WTC11 (cell line): ENCODE data around the gene MYOM3. TPM values are rescaled to one million over a fixed set of nuclear protein-coding genes. Genes with fewer than 3 reads are reported as not detected.

Experiments
- ATAC-seq: fragments of 200-7000 bp; cut with Tn5 transposase; 2 replicates; pipeline ENCODE4 v1.10.0; 2021; ENCODE audit warnings: mild to moderate bottlenecking, moderate library complexity
- CTCF ChIA-PET: fragments of 300-600 bp; sonication (Branson Sonifier 250); formaldehyde crosslinking; loops from one replicate; lab custom pipeline; 2021; ENCODE audit warnings: antibody characterized with exemption; lab: Charles Lee
- POLR2A ChIA-PET: fragments of 350-600 bp; sonication (Branson Sonifier 250); formaldehyde crosslinking; loops from one replicate; lab custom pipeline; 2021; ENCODE audit warnings: antibody characterized with exemption; lab: Charles Lee
- DNase-seq: peaks from one replicate; pipeline ENCODE4 v3.0.0; 2021; ENCODE audit warnings: low spot score
- H3K27ac Mint-ChIP-seq: 2 replicates; pipeline ENCODE4 v1.8.0; 2021; ENCODE audit warnings: mixed read lengths
- H3K27me3 Mint-ChIP-seq: 2 replicates; pipeline ENCODE4 v1.8.0; 2021; ENCODE audit warnings: low read depth, mild to moderate bottlenecking, moderate library complexity, mixed read lengths
- H3K36me3 Mint-ChIP-seq: 2 replicates; pipeline ENCODE4 v1.8.0; 2021; ENCODE audit warnings: mixed read lengths
- H3K4me1 Mint-ChIP-seq: 2 replicates; pipeline ENCODE4 v1.8.0; 2022; ENCODE audit warnings: mixed read lengths
- H3K4me3 Mint-ChIP-seq: 2 replicates; pipeline ENCODE4 v1.8.0; 2021; ENCODE audit warnings: mild to moderate bottlenecking, moderate library complexity, mixed read lengths
- H3K9me3 Mint-ChIP-seq: 2 replicates; pipeline ENCODE4 v1.8.0; 2021; ENCODE audit warnings: mixed read lengths
- ATF1 ChIP-seq: sonication (generic); formaldehyde crosslinking; IDR thresholded peaks from 2 replicates; pipeline ENCODE4 v1.8.1; 2023; ENCODE audit warnings: mild to moderate bottlenecking, moderate library complexity, missing genetic modification reagents
- CREB1 ChIP-seq: sonication (generic); formaldehyde crosslinking; IDR thresholded peaks from 2 replicates; pipeline ENCODE4 v1.8.0; 2023; ENCODE audit warnings: mild to moderate bottlenecking, missing genetic modification reagents
- ELF4 ChIP-seq: sonication (generic); formaldehyde crosslinking; IDR thresholded peaks from 2 replicates; pipeline ENCODE4 v1.8.1; 2022; ENCODE audit warnings: low read depth, mild to moderate bottlenecking, moderate library complexity, missing genetic modification reagents
- ESRRA ChIP-seq: sonication (generic); formaldehyde crosslinking; IDR thresholded peaks from 2 replicates; pipeline ENCODE4 v1.8.1; 2022; ENCODE audit warnings: mild to moderate bottlenecking, missing genetic modification reagents, borderline replicate concordance
- ETV6 ChIP-seq: sonication (generic); formaldehyde crosslinking; IDR thresholded peaks from 2 replicates; pipeline ENCODE4 v1.8.1; 2022; ENCODE audit warnings: mild to moderate bottlenecking, missing genetic modification reagents
- FOXJ3 ChIP-seq: sonication (generic); formaldehyde crosslinking; IDR thresholded peaks from 2 replicates; pipeline ENCODE4 v1.9.0; 2021; ENCODE audit warnings: missing genetic modification reagents, mild to moderate bottlenecking, borderline replicate concordance
- KAT7 ChIP-seq: sonication (generic); formaldehyde crosslinking; IDR thresholded peaks from 2 replicates; pipeline ENCODE4 v1.8.1; 2023; ENCODE audit warnings: missing genetic modification reagents, mild to moderate bottlenecking, borderline replicate concordance
- NFATC4 ChIP-seq: fragments of 250-450 bp; sonication (Bioruptor Pico); IDR thresholded peaks from 2 replicates; pipeline ENCODE4 v1.9.0; 2021; ENCODE audit warnings: mild to moderate bottlenecking
- NFE2L1 ChIP-seq: sonication (generic); formaldehyde crosslinking; IDR thresholded peaks from 2 replicates; pipeline ENCODE4 v1.8.1; 2023; ENCODE audit warnings: missing genetic modification reagents
- NFYB ChIP-seq: sonication (generic); formaldehyde crosslinking; conservative IDR thresholded peaks from 2 replicates; pipeline ENCODE4 v1.8.0; 2022; ENCODE audit warnings: low read depth, missing genetic modification reagents
- TCF7 ChIP-seq: sonication (generic); formaldehyde crosslinking; IDR thresholded peaks from 2 replicates; pipeline ENCODE4 v1.8.0; 2022; ENCODE audit warnings: mild to moderate bottlenecking, low read depth, missing genetic modification reagents, moderate library complexity
- ZNF138 ChIP-seq: sonication (generic); formaldehyde crosslinking; conservative IDR thresholded peaks from 2 replicates; pipeline ENCODE4 v1.8.1; 2022; ENCODE audit warnings: mild to moderate bottlenecking, moderate library complexity, missing genetic modification reagents
- total RNA-seq: library from RNA; stranded (reverse); gene quantifications from 3 replicates; pipeline ENCODE4 v1.2.3, GENCODE V29; 2021
- TF ChIP-seq, protein P1 (sequence below): sonication (generic); formaldehyde crosslinking; IDR thresholded peaks from 2 replicates; pipeline ENCODE4 v1.8.1; 2022; ENCODE audit warnings: mild to moderate bottlenecking, missing genetic modification reagents, moderate library complexity, borderline replicate concordance
- TF ChIP-seq, protein P2 (sequence below): sonication (generic); formaldehyde crosslinking; conservative IDR thresholded peaks from 2 replicates; pipeline ENCODE4 v1.8.1; 2022; ENCODE audit warnings: mild to moderate bottlenecking, missing genetic modification reagents
- TF ChIP-seq, protein P3 (sequence below): sonication (generic); formaldehyde crosslinking; IDR thresholded peaks from 2 replicates; pipeline ENCODE4 v1.8.1; 2023; ENCODE audit warnings: mild to moderate bottlenecking, missing genetic modification reagents, moderate library complexity
- TF ChIP-seq, protein P4 (sequence below): fragments of 250-450 bp; sonication (Bioruptor Pico); IDR thresholded peaks from 2 replicates; pipeline ENCODE4 v2.1.2; 2022; ENCODE audit warnings: mild to moderate bottlenecking, moderate library complexity

MYOM3 gene
- total RNA-seq, 1 experiment from 2014 or later, result 0.13 TPM

DNA sequence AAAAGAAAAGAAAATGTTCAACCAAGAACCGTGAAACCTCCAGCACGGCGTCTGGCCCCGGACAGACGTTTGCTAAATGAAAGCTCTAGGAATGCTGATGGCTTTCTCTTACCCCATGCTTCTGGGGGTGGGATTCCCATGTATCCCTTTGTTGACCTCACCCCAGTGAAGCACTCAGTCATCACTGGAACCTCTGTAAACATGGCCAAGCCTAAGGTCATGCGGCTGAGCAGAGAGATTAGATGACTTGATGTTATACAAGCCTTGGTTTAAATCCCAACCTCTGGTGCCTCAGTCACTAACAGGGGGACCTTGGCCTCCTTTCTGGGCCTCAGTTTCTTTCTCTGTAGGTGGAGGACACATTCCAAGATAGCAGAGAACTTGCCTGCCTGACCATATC is 2.8 kb upstream of the MYOM3 start (continued):
- no peak for TF ChIP-seq NFYB (CRISPR knock-in tag)
- TF ChIP-seq, protein P1, sequence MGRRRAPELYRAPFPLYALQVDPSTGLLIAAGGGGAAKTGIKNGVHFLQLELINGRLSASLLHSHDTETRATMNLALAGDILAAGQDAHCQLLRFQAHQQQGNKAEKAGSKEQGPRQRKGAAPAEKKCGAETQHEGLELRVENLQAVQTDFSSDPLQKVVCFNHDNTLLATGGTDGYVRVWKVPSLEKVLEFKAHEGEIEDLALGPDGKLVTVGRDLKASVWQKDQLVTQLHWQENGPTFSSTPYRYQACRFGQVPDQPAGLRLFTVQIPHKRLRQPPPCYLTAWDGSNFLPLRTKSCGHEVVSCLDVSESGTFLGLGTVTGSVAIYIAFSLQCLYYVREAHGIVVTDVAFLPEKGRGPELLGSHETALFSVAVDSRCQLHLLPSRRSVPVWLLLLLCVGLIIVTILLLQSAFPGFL (CRISPR knock-in tag), result no peak

DNA sequence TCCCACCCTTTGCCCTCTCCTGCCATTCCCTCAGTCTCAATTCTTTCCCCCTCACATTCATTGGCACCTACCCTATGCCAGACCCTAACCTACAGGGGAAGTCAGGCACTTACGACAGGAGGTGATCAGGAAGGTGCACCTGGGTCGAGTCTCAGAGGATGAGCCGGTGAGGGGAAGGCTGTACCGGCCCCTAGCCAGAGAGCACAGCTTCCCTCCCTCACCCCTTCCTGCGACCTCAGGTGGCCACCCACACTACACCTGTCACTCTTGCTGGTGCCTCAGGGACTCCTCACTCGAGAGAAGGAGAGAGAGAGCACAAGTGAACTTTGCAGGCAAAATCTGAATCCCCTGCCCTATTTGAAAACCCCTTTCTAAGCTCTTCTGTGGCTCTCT is 1.7 kb upstream of the MYOM3 start:
- ATAC-seq, result no peak
- no peaks in the 10 kb centered on the region for H3K27me3 Mint-ChIP-seq
- CTCF ChIA-PET, result interaction anchor here (1.1 to 1.5 kb wide), 2 partner anchors 37 to 88 kb away, joined by 4 to 5 read pairs; no protein-coding TSS in a partner anchor

GRCh38 chr1:24111262-24111995 is 506 bp downstream of the MYOM3 start:
- DNase-seq (no peak), ATAC-seq (no peak)
- no peaks in the 10 kb centered on the region for H3K9me3 Mint-ChIP-seq
- no peaks in the 10 kb centered on the region for H3K27me3 Mint-ChIP-seq
- H3K4me1 Mint-ChIP-seq, result peaks cover 32% of the 10 kb centered on the region
- POLR2A ChIA-PET, result interaction anchor here (1.1 kb wide), 1 partner anchor 39 kb away, joined by 6 read pairs; no protein-coding TSS in a partner anchor
- no peak overlapping the region for H3K4me3 Mint-ChIP-seq
- TF ChIP-seq KAT7, result no peak
- TF ChIP-seq, all 79 proteins: peak for 0
- Mint-ChIP-seq H3K36me3 (no peaks in the 10 kb centered on the region), H3K27ac (no peak overlapping the region; the same call in 1 of the 2 replicates)
- CTCF ChIA-PET, result interaction anchor here (0.8 to 4.0 kb wide), 13 partner anchors 8 to 300 kb away, joined by 3 to 31 read pairs (median 4); no protein-coding TSS in a partner anchor

More for the DNA sequence above, 1.7 kb upstream of the MYOM3 start:
- DNase-seq, result no peak
- TF ChIP-seq, protein P2, sequence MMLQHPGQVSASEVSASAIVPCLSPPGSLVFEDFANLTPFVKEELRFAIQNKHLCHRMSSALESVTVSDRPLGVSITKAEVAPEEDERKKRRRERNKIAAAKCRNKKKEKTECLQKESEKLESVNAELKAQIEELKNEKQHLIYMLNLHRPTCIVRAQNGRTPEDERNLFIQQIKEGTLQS (CRISPR knock-in tag), result no peak
- no peak for TF ChIP-seq ZNF138 (CRISPR knock-in tag)
- no peak for TF ChIP-seq ELF4 (CRISPR knock-in tag)
- TF ChIP-seq, protein P3, sequence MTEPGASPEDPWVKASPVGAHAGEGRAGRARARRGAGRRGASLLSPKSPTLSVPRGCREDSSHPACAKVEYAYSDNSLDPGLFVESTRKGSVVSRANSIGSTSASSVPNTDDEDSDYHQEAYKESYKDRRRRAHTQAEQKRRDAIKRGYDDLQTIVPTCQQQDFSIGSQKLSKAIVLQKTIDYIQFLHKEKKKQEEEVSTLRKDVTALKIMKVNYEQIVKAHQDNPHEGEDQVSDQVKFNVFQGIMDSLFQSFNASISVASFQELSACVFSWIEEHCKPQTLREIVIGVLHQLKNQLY (CRISPR knock-in tag), result no peak
- TF ChIP-seq NFATC4 (CRISPR knock-in tag), result no peak
- TF ChIP-seq, protein P4, sequence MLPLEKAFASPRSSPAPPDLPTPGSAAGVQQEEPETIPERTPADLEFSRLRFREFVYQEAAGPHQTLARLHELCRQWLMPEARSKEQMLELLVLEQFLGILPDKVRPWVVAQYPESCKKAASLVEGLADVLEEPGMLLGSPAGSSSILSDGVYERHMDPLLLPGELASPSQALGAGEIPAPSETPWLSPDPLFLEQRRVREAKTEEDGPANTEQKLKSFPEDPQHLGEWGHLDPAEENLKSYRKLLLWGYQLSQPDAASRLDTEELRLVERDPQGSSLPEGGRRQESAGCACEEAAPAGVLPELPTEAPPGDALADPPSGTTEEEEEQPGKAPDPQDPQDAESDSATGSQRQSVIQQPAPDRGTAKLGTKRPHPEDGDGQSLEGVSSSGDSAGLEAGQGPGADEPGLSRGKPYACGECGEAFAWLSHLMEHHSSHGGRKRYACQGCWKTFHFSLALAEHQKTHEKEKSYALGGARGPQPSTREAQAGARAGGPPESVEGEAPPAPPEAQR (CRISPR knock-in tag), result no peak
- TF ChIP-seq TCF7 (CRISPR knock-in tag), result no peak
- no peak for TF ChIP-seq FOXJ3 (CRISPR knock-in tag)
- no peak for TF ChIP-seq CREB1 (CRISPR knock-in tag)
- TF ChIP-seq NFE2L1, result no peak
- TF ChIP-seq ESRRA (CRISPR knock-in tag), result no peak
- Mint-ChIP-seq H3K4me3 (no peak overlapping the region), H3K36me3 (no peaks in the 10 kb centered on the region), H3K9me3 (no peaks in the 10 kb centered on the region), H3K4me1 (peaks cover 29% of the 10 kb centered on the region), H3K27ac (no peak overlapping the region)
- POLR2A ChIA-PET, result no interaction called here

GRCh38 chr1:24110642-24111261 is 1.2 kb downstream of the MYOM3 start:
- Mint-ChIP-seq H3K36me3 (no peaks in the 10 kb centered on the region), H3K27ac (no peak overlapping the region), H3K27me3 (no peaks in the 10 kb centered on the region), H3K4me3 (no peak overlapping the region), H3K4me1 (peaks cover 32% of the 10 kb centered on the region), H3K9me3 (no peaks in the 10 kb centered on the region)
- ChIA-PET CTCF (interaction anchor here (0.8 to 4.0 kb wide), 7 partner anchors 8 to 45 kb away, joined by 3 to 31 read pairs (median 4); no protein-coding TSS in a partner anchor), POLR2A (interaction anchor here (0.6 kb wide), 1 partner anchor 1481 kb away, joined by 3 read pairs; no protein-coding TSS in a partner anchor)
- no peak for TF ChIP-seq KAT7
- no peak for TF ChIP-seq ATF1
- TF ChIP-seq ETV6 (CRISPR knock-in tag), result no peak
- no peak for TF ChIP-seq CREB1 (CRISPR knock-in tag)
- no peak for ATAC-seq
- no peak for DNase-seq
